ENCODE data around the gene GJB1. TPM values are rescaled to one million over a fixed set of nuclear protein-coding genes. Genes with fewer than 3 reads are reported as not detected.
A peak's percentile ranks its signal among the peaks of the same experiment; 100 is the strongest.
"Not testable (repeated sequence)": the region's sequence is repeated elsewhere in the genome, so short reads cannot be mapped to it uniquely, and the experiment has no call there.

Gene GJB1
- total and polyA plus RNA-seq, 7 donors, result 0.05 TPM; not detected in 5

- WGBS, 3 donors, result 0 to 1% (median 0%) methylated on average over 4 of the region's 4 CpGs
- H3K9me3 ChIP-seq, result no peaks in the 10 kb centered on the region
- no peaks in the 10 kb centered on the region for H3K36me3 ChIP-seq (ENCODE audit: insufficient read depth in 1 of 2, low read depth in 1 of 2)
- intact Hi-C loops (cut with DNase I), result loop anchor here (5.0 to 10.0 kb wide), 3 partner anchors 184 to 724 kb away; no protein-coding TSS in a partner anchor
- peak in 1 of 2 donors; percentile 33 for DNase-seq
- H3K4me3 ChIP-seq, result no peak overlapping the region
- TF ChIP-seq, protein P1, sequence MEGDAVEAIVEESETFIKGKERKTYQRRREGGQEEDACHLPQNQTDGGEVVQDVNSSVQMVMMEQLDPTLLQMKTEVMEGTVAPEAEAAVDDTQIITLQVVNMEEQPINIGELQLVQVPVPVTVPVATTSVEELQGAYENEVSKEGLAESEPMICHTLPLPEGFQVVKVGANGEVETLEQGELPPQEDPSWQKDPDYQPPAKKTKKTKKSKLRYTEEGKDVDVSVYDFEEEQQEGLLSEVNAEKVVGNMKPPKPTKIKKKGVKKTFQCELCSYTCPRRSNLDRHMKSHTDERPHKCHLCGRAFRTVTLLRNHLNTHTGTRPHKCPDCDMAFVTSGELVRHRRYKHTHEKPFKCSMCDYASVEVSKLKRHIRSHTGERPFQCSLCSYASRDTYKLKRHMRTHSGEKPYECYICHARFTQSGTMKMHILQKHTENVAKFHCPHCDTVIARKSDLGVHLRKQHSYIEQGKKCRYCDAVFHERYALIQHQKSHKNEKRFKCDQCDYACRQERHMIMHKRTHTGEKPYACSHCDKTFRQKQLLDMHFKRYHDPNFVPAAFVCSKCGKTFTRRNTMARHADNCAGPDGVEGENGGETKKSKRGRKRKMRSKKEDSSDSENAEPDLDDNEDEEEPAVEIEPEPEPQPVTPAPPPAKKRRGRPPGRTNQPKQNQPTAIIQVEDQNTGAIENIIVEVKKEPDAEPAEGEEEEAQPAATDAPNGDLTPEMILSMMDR (IDR thresholded peaks at IDR 0.05), result peak; percentile 68
- H3K27me3 ChIP-seq (ENCODE audit: insufficient read depth in 3 of 3, low read length in 2 of 3), result no peaks in the 10 kb centered on the region
- peak in 3 of 4 donors; percentile 35 to 48 (median 46) for ATAC-seq
- H3K4me1 ChIP-seq, result no peaks in the 10 kb centered on the region
- no peak overlapping the region for H3K27ac ChIP-seq
These were observed 44.1 kb upstream of the GJB1 start for GRCh38 chrX:71178908-71179307.

DNA sequence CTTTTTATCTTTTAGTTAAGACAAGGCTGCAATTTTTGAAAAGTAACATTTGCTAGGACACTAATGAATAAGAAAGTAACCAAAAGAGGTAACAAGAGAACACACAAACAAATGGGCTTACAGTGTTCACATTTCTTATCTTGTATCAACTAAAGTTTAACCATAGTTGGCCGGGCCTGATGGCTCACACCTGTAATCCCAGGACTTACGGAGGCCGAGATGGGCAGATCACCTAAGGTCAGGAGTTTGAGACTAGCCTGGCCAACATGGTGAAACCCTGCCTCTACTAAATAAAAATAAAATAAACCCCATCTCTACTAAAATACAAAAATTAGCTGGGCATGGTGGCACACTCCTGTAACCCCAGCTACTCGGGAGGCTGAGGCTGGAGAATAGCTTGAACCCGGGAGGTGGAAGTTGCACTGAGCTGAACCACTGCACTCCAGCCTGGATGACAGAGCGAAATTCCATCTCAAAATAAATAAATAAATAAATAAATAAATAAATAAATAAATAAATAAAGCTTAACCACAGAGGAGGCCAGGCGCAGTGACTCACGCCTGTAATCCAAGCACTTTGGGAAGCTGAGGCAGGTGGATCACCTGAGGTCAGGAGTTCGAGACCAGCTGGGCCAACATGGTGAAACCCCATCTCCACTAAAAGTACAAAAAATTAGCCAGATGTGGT is 42.3 kb upstream of the GJB1 start:
- H3K27me3 ChIP-seq (ENCODE audit: insufficient read depth in 3 of 3, low read length in 2 of 3); H3K4me3 ChIP-seq; H3K9me3 ChIP-seq; DNase-seq; H3K4me1 ChIP-seq; ATAC-seq; H3K36me3 ChIP-seq (ENCODE audit: insufficient read depth in 1 of 2, low read depth in 1 of 2): not testable (repeated sequence)
- WGBS, 3 donors, result 78 to 94% (median 78%) methylated on average over 9 of the region's 9 CpGs
- peak overlapping the region; percentile 89 for H3K27ac ChIP-seq
- intact Hi-C loops (cut with DNase I), result loop anchor here in 1 of 2 donors (5.0 to 10.0 kb wide), 2 partner anchors 184 to 413 kb away; partner anchors contain the start of gene TAF1

- Histone ChIP-seq H3K36me3 (ENCODE audit: insufficient read depth in 1 of 2, low read depth in 1 of 2) (no peaks in the 10 kb centered on the region), H3K27me3 (ENCODE audit: insufficient read depth in 3 of 3, low read length in 2 of 3) (no peaks in the 10 kb centered on the region), H3K27ac (peak overlapping the region; percentile 89), H3K9me3 (no peaks in the 10 kb centered on the region), H3K4me3 (peak overlapping the region; percentile 67), H3K4me1 (no peaks in the 10 kb centered on the region)
- DNase-seq, result no peak
- peak; percentile 15 to 51 (median 27) for ATAC-seq
- intact Hi-C loops (cut with DNase I), result loop anchor here in 1 of 2 donors (5.0 to 10.0 kb wide), 2 partner anchors 183 to 414 kb away; partner anchors contain the start of gene TAF1
- WGBS, 3 donors, result 1 to 36% (median 3%) methylated on average over 10 of the region's 10 CpGs
- TF ChIP-seq, protein P1 (IDR thresholded peaks at IDR 0.05), result no peak
These were observed 41.5 kb upstream of the GJB1 start for GRCh38 chrX:71181558-71181909.

DNA sequence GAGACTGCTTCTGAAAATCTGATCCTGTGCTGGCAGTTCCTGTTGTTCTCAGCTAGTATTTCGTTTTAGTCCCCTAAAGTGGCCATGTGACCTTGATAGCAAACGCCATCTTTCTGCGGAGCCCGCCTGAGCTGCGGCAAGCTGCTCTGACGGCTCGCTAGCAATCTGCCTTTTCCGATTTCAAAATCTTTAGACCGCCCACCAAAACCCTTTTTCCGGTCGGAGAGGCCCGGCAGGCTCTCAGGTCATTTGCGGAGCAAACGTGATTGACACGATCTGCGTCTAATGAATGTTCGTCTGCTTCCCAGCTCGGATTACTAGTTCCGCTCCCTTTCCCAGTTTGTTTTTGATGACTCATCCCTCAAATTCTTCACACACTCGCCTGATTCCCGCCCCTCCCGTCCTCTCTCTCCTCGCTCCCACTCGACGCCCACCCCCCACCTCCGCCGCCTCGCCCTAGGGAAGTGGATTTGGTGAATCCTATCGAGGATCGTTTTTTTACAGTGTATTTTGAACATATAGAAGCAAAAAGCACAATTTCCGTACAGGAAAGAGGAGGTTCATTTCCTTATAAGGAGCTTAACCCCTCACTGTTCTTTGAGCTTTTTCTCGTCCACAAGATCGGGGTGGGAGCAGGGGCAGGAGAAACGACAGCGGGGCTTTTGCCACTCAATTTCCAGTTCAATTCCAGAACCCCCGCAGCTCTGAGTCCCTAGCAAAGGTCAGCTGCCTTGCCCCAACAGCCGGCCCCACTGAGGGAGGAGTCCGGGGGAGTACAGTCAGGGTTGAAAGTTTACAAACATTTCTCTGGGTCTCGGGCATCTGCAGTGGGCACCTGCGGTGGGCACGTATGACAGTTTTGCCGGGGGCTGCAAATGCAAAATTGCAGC is 40.9 kb upstream of the GJB1 start:
- DNase-seq, result peak; percentile 80 to 90
- Histone ChIP-seq H3K4me3 (peak overlapping the region; percentile 67), H3K27ac (peak overlapping the region; percentile 89), H3K27me3 (ENCODE audit: insufficient read depth in 3 of 3, low read length in 2 of 3) (no peaks in the 10 kb centered on the region), H3K4me1 (no peaks in the 10 kb centered on the region), H3K9me3 (no peaks in the 10 kb centered on the region), H3K36me3 (ENCODE audit: insufficient read depth in 1 of 2, low read depth in 1 of 2) (no peaks in the 10 kb centered on the region)
- intact Hi-C loops (cut with DNase I), result loop anchor here in 1 of 2 donors (5.0 to 10.0 kb wide), 2 partner anchors 183 to 415 kb away; partner anchors contain the start of gene TAF1
- TF ChIP-seq, protein P1 (IDR thresholded peaks at IDR 0.05), result no peak
- ATAC-seq, result peak; percentile 93 to 96 (median 96)
- WGBS, 3 donors, result 1 to 29% (median 2%) methylated on average over 41 to 42 of the region's 42 CpGs

GRCh38 chrX:71182871-71183270 is 40.2 kb upstream of the GJB1 start:
- no peak for DNase-seq
- Histone ChIP-seq H3K27me3 (ENCODE audit: insufficient read depth in 3 of 3, low read length in 2 of 3) (no peaks in the 10 kb centered on the region), H3K4me3 (peak overlapping the region; percentile 67), H3K9me3 (no peaks in the 10 kb centered on the region), H3K4me1 (no peaks in the 10 kb centered on the region), H3K36me3 (ENCODE audit: insufficient read depth in 1 of 2, low read depth in 1 of 2) (no peaks in the 10 kb centered on the region), H3K27ac (no peak overlapping the region)
- intact Hi-C loops (cut with DNase I), result loop anchor here in 1 of 2 donors (5.0 to 10.0 kb wide), 2 partner anchors 182 to 416 kb away; partner anchors contain the start of gene TAF1
- TF ChIP-seq, protein P1 (IDR thresholded peaks at IDR 0.05), result no peak
- ATAC-seq, result no peak
- 50 to 61% (median 54%) methylated on average over 2 of the region's 2 CpGs for WGBS, 3 donors

Data from psoas muscle (tissue), 8 donors.